ENCODE measurements around the gene ITSN2. TPM values are rescaled to one million over a fixed set of nuclear protein-coding genes. Genes with fewer than 3 reads are reported as not detected.

ITSN2 gene
- total and polyA plus RNA-seq, 2 donors (not counting 1 experiment from before 2014, with no cell fraction given), result 23.1 to 43.4 TPM

GRCh38 chr2:24272907-24273306 lies 87.4 kb downstream of the ITSN2 start:
- Histone ChIP-seq H2AFZ (ENCODE audit: low read length) (no peak overlapping the region), H3K9ac (ENCODE audit: insufficient read depth, low read length) (no peak overlapping the region), H3K4me2 (ENCODE audit: extremely low read depth, insufficient read depth, low read length) (no peak overlapping the region), H3K4me3 (replicated peaks in 1 of 4; ENCODE audit: control extremely low read depth in 1 of 4, insufficient read depth in 1 of 4, low read depth in 3 of 4, low read length in 4 of 4) (no peak overlapping the region), H4K20me1 (ENCODE audit: control insufficient read depth, extremely low read depth, insufficient read depth, low read length) (no peaks in the 10 kb centered on the region), H3K79me2 (ENCODE audit: control insufficient read depth, insufficient read depth, low read length) (no peaks in the 10 kb centered on the region), H3K9me3 (ENCODE audit: control insufficient read depth, insufficient read depth, low read depth, low read length) (no peaks in the 10 kb centered on the region), H3K36me3 (ENCODE audit: control insufficient read depth, insufficient read depth, low read length) (peaks cover 1% of the 10 kb centered on the region), H3K4me1 (ENCODE audit: control insufficient read depth, extremely low read depth, insufficient read depth, low read length) (peaks cover 2% of the 10 kb centered on the region), H3K27me3 (ENCODE audit: control insufficient read depth, insufficient read depth, low read length) (no peaks in the 10 kb centered on the region), H3K27ac (ENCODE audit: insufficient read depth, low read length) (no peak overlapping the region)
- no peak for DNase-seq (ENCODE audit: low read depth in 2 of 2)
- TF ChIP-seq CTCF (conservative IDR thresholded peaks at IDR 0.05 in 1 of 2, IDR thresholded peaks at IDR 0.05 in 1 of 2; ENCODE audit: low read depth in 1 of 2, low read length in 2 of 2) (no peak), EZH2 (IDR thresholded peaks at IDR 0.05; ENCODE audit: low read length, missing control alignments) (no peak)

- Histone ChIP-seq H2AFZ (ENCODE audit: low read length) (no peak overlapping the region), H4K20me1 (ENCODE audit: control insufficient read depth, extremely low read depth, insufficient read depth, low read length) (no peaks in the 10 kb centered on the region), H3K4me2 (ENCODE audit: extremely low read depth, insufficient read depth, low read length) (no peak overlapping the region), H3K9ac (ENCODE audit: insufficient read depth, low read length) (no peak overlapping the region), H3K4me1 (ENCODE audit: control insufficient read depth, extremely low read depth, insufficient read depth, low read length) (peaks cover 2% of the 10 kb centered on the region), H3K9me3 (ENCODE audit: control insufficient read depth, insufficient read depth, low read depth, low read length) (no peaks in the 10 kb centered on the region), H3K4me3 (replicated peaks in 1 of 4; ENCODE audit: control extremely low read depth in 1 of 4, insufficient read depth in 1 of 4, low read depth in 3 of 4, low read length in 4 of 4) (no peak overlapping the region), H3K36me3 (ENCODE audit: control insufficient read depth, insufficient read depth, low read length) (peaks cover 1% of the 10 kb centered on the region), H3K27me3 (ENCODE audit: control insufficient read depth, insufficient read depth, low read length) (no peaks in the 10 kb centered on the region), H3K79me2 (ENCODE audit: control insufficient read depth, insufficient read depth, low read length) (no peaks in the 10 kb centered on the region), H3K27ac (ENCODE audit: insufficient read depth, low read length) (no peak overlapping the region)
- DNase-seq (ENCODE audit: low read depth in 2 of 2), result no peak
- TF ChIP-seq EZH2 (IDR thresholded peaks at IDR 0.05; ENCODE audit: low read length, missing control alignments) (no peak), CTCF (conservative IDR thresholded peaks at IDR 0.05 in 1 of 2, IDR thresholded peaks at IDR 0.05 in 1 of 2; ENCODE audit: low read depth in 1 of 2, low read length in 2 of 2) (no peak)
These were observed 88.1 kb downstream of the ITSN2 start for GRCh38 chr2:24272161-24272802.

GRCh38 chr2:24269265-24269664 lies 91.1 kb downstream of the ITSN2 start:
- Histone ChIP-seq H3K4me3 (replicated peaks in 1 of 4; ENCODE audit: control extremely low read depth in 1 of 4, insufficient read depth in 1 of 4, low read depth in 3 of 4, low read length in 4 of 4) (no peak overlapping the region), H3K4me2 (ENCODE audit: extremely low read depth, insufficient read depth, low read length) (no peak overlapping the region), H3K27ac (ENCODE audit: insufficient read depth, low read length) (no peak overlapping the region), H3K27me3 (ENCODE audit: control insufficient read depth, insufficient read depth, low read length) (no peaks in the 10 kb centered on the region), H3K9ac (ENCODE audit: insufficient read depth, low read length) (no peak overlapping the region), H3K4me1 (ENCODE audit: control insufficient read depth, extremely low read depth, insufficient read depth, low read length) (peaks cover 2% of the 10 kb centered on the region), H3K9me3 (ENCODE audit: control insufficient read depth, insufficient read depth, low read depth, low read length) (no peaks in the 10 kb centered on the region), H2AFZ (ENCODE audit: low read length) (no peak overlapping the region), H4K20me1 (ENCODE audit: control insufficient read depth, extremely low read depth, insufficient read depth, low read length) (no peaks in the 10 kb centered on the region), H3K36me3 (ENCODE audit: control insufficient read depth, insufficient read depth, low read length) (peaks cover 1% of the 10 kb centered on the region), H3K79me2 (ENCODE audit: control insufficient read depth, insufficient read depth, low read length) (no peaks in the 10 kb centered on the region)
- peak in 1 of 2 donors; percentile 16 for DNase-seq (ENCODE audit: low read depth in 2 of 2)
- TF ChIP-seq EZH2 (IDR thresholded peaks at IDR 0.05; ENCODE audit: low read length, missing control alignments) (no peak), CTCF (conservative IDR thresholded peaks at IDR 0.05 in 1 of 2, IDR thresholded peaks at IDR 0.05 in 1 of 2; ENCODE audit: low read depth in 1 of 2, low read length in 2 of 2) (no peak)
